HepG2 (cell line): ENCODE results near the gene LTK. TPM values are rescaled to one million over a fixed set of nuclear protein-coding genes. Genes with fewer than 3 reads are reported as not detected.

Source experiments
- ARID2 ChIP-seq: sonication (generic); formaldehyde crosslinking; IDR thresholded peaks from 2 replicates; pipeline ENCODE4 v1.8.1; 2022; ENCODE audit warnings: mild to moderate bottlenecking, missing genetic modification reagents, borderline replicate concordance
- BCL3 ChIP-seq: sonication (generic); formaldehyde crosslinking; IDR thresholded peaks from 2 replicates; pipeline ENCODE4 v1.5.1; 2020; ENCODE audit warnings: mild to moderate bottlenecking, missing genetic modification reagents, moderate library complexity
- NR0B2 ChIP-seq: sonication (generic); formaldehyde crosslinking; IDR thresholded peaks from 2 replicates; pipeline ENCODE4 v1.4.0; 2020; ENCODE audit warnings: mild to moderate bottlenecking, missing genetic modification reagents
- REST ChIP-seq, 2 experiments: IDR thresholded peaks; 2 replicates each; pipeline ENCODE4 v1.6.1; 2011 to 2012; ENCODE audit warnings: low read length in 2 of 2, borderline replicate concordance in 1 of 2, low read depth in 1 of 2, mild to moderate bottlenecking in 1 of 2, moderate library complexity in 1 of 2
- ZBTB26 ChIP-seq: IDR thresholded peaks from 2 replicates; pipeline ENCODE4 v1.6.1; 2016; ENCODE audit warnings: missing compliant biosample characterization, missing genetic modification reagents, borderline replicate concordance
- ZHX1 ChIP-seq: sonication (generic); formaldehyde crosslinking; IDR thresholded peaks from 2 replicates; pipeline ENCODE4 v1.8.1; 2022; ENCODE audit warnings: low read depth, mild to moderate bottlenecking, missing genetic modification reagents
- ZNF280D ChIP-seq: sonication (generic); formaldehyde crosslinking; IDR thresholded peaks from 2 replicates; pipeline ENCODE4 v1.5.1; 2020; ENCODE audit warnings: mild to moderate bottlenecking, missing genetic modification reagents
- ZNF598 ChIP-seq: sonication (generic); formaldehyde crosslinking; IDR thresholded peaks from 2 replicates; pipeline ENCODE4 v1.5.1; 2020; ENCODE audit warnings: mild to moderate bottlenecking, missing genetic modification reagents, borderline replicate concordance
- polyA plus RNA-seq, 8 experiments: library from polyadenylated mRNA; depleted of rRNA in 3 of 8; stranded (reverse) in 7 of 8; unstranded in 1 of 8; fragments of >200 nt; fragmentation: Illumina TruSeq in 4 of 8; extraction: Trizol in 4 of 8; gene quantifications; 2 replicates each; pipeline versions ENCODE4 v1.2.1 to v1.2.3, GENCODE V29; 2011 to 2016; ENCODE audit warnings: low read depth in 4 of 8, missing spikeins in 1 of 8, mixed read lengths in 1 of 8; ENCODE audit not compliant: insufficient read depth in 1 of 8
- total RNA-seq, 5 experiments: library from RNA; depleted of rRNA; stranded (reverse); fragments of >200 nt; fragmentation: Illumina TruSeq; extraction: Trizol; gene quantifications; 2 replicates each; pipeline ENCODE4 v1.2.3, GENCODE V29; 2016; ENCODE audit warnings: low read depth in 1 of 5
- TF ChIP-seq, protein P1 (sequence below): IDR thresholded peaks from 2 replicates; pipeline ENCODE4 v1.6.1; 2016; ENCODE audit warnings: mild to moderate bottlenecking, missing biosample characterization, missing genetic modification reagents
- TF ChIP-seq, protein P2 (sequence below), 2 experiments: fragments of 450-650 bp in 1 of 2; sonication (generic) in 1 of 2; formaldehyde crosslinking; IDR thresholded peaks; 2 replicates each; pipeline versions ENCODE4 v1.5.0 to v1.8.0; 2020 to 2022; ENCODE audit warnings: mild to moderate bottlenecking in 1 of 2, missing genetic modification reagents in 1 of 2

The LTK gene
- total and polyA plus RNA-seq, 2 of the 13 experiments (the other 11 are each of a cell fraction or from before 2014, with no cell fraction given), result 0.01 TPM; not detected in 1

DNA sequence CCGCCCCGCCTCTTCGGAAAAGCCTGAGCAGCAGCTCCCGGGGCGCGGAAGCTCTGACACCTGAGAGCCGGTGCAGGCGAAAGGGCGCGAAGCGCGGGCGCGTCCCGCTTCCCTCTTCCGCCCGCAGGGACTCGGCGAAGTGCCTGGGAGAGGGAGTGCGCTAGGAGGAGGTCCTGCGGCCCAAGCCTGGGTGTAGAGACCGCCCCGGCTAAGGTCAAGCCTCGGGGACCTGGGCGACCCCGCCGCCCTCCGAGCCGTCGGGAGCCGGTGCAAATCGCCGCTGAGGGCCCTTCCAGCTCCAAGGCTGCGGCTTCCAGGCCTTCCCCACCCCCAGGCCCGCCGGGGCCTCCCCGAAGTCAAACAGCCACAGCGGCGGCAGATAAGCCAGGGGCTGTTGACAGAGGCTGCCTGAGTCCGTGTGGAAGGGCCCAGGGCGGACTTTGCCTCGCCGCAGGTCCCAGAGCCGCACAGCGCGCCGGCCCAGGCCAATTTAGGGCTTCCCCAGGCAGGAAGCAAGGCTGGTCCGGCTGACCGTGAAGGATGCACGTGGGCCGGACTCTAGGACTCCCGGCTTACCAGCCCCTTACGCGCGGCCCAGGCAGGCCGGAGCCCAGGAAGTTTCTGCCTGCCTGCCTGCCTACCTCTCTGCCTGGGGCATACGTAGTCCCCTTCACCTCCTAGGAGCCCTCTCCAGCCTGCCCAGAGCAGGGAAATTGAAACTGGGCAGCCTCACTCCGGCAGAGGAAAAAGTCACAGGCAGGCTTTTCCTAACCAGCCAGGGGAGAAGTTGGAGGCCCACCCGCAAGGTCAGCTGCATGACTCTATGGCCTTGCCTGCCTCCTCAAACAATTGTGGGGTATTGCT is 17.7 kb downstream of the LTK start (continued):
- TF ChIP-seq ZNF280D (CRISPR knock-in tag) (peak; percentile 90), ZHX1 (CRISPR knock-in tag) (peak; percentile 81; the same call in 1 of the 2 replicates), ZBTB26 (CRISPR knock-in tag) (peak; percentile 65; the same call in 1 of the 2 replicates), REST (IDR thresholded peaks at IDR 0.05; ENCODE audit: borderline replicate concordance in 1 of 2, low read depth in 1 of 2, low read length in 2 of 2) (peak in 1 of 2 experiments; percentile 47; a peak in 1 of 4 replicates), ZNF598 (peak; percentile 93; the same call in 1 of the 2 replicates), BCL3 (CRISPR knock-in tag) (peak; percentile 78; the same call in 1 of the 2 replicates), NR0B2 (CRISPR knock-in tag) (peak; percentile 74), ARID2 (CRISPR knock-in tag) (peak; percentile 73; the same call in 1 of the 2 replicates)
- TF ChIP-seq, protein P1, sequence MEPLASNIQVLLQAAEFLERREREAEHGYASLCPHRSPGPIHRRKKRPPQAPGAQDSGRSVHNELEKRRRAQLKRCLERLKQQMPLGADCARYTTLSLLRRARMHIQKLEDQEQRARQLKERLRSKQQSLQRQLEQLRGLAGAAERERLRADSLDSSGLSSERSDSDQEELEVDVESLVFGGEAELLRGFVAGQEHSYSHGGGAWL (CRISPR knock-in tag), result peak; percentile 87; the same call in 1 of the 2 replicates
- TF ChIP-seq, protein P2, sequence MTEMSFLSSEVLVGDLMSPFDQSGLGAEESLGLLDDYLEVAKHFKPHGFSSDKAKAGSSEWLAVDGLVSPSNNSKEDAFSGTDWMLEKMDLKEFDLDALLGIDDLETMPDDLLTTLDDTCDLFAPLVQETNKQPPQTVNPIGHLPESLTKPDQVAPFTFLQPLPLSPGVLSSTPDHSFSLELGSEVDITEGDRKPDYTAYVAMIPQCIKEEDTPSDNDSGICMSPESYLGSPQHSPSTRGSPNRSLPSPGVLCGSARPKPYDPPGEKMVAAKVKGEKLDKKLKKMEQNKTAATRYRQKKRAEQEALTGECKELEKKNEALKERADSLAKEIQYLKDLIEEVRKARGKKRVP (CRISPR knock-in tag; IDR thresholded peaks at IDR 0.05), result peak in 1 of 2 experiments; percentile 38; a peak in 1 of 4 replicates
